GM20000 (cell line): Measurements from ENCODE around the gene LTF.
"Not testable (repeated sequence)": the region's sequence is repeated elsewhere in the genome, so short reads cannot be mapped to it uniquely, and the experiment has no call there.

Experiments used
- DNase-seq: peaks from one replicate; pipeline ENCODE4 v3.0.0; 2012; ENCODE audit warnings: low spot score
- TF ChIP-seq, protein P1 (sequence below): IDR thresholded peaks from 2 replicates; pipeline ENCODE4 v1.5.1; 2012; ENCODE audit warnings: mild to moderate bottlenecking, control low read depth; ENCODE audit errors: extremely low read depth, missing control alignments

LTF gene

GRCh38 chr3:46429671-46430070, 35.0 kb downstream of the LTF start:
- no peak for DNase-seq
- TF ChIP-seq, protein P1, sequence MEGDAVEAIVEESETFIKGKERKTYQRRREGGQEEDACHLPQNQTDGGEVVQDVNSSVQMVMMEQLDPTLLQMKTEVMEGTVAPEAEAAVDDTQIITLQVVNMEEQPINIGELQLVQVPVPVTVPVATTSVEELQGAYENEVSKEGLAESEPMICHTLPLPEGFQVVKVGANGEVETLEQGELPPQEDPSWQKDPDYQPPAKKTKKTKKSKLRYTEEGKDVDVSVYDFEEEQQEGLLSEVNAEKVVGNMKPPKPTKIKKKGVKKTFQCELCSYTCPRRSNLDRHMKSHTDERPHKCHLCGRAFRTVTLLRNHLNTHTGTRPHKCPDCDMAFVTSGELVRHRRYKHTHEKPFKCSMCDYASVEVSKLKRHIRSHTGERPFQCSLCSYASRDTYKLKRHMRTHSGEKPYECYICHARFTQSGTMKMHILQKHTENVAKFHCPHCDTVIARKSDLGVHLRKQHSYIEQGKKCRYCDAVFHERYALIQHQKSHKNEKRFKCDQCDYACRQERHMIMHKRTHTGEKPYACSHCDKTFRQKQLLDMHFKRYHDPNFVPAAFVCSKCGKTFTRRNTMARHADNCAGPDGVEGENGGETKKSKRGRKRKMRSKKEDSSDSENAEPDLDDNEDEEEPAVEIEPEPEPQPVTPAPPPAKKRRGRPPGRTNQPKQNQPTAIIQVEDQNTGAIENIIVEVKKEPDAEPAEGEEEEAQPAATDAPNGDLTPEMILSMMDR: no peak

- TF ChIP-seq, protein P1: no peak
- DNase-seq: no peak
These were observed 35.5 kb downstream of the LTF start for GRCh38 chr3:46429250-46429649.

DNA sequence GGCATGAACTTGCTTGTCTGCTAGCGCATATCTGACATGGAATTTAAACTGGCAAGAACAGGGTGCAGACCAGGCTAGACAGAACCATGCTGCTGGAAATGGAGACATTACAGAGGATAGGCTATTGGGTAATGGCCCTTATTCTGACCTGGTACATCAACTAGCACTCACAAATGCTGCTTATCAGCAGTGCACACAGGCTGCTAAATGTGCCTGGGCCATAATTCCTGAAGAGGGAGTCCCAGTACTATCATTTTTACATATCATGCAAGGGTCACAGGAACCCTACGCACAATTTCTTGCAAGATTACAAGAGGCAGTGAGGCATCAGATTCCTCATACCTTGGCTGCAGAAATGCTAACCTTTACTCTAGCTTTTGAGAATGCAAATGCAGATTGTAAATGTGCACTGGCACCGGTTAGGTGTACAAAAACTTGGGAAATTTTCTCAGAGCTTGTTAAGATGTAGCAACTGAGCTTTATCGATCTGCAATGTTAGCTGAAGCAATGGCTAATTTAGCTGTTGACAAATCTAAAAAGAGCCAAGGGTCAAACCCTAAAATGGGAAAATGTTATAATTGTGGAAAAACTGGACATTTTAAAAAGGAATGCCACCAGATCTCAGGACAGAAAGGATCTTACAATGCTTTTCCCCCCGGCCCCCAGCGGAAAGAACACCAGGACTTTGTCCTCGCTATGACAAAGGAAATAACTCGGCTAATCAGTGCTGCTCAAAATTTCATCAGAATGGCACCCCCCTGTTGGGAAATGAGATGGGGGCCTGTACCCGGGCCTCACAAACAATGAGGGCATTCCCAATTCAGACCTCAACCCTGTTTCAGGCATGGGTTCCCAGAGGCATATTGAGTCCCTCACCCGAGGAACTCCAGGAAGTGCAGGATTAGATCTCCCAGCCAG, 36.5 kb downstream of the LTF start:
- DNase-seq: no peak

GRCh38 chr3:46427404-46427803, 37.3 kb downstream of the LTF start:
- not testable (repeated sequence) for DNase-seq

More for the DNA sequence above, 36.5 kb downstream of the LTF start:
- TF ChIP-seq, protein P1: no peak

DNA sequence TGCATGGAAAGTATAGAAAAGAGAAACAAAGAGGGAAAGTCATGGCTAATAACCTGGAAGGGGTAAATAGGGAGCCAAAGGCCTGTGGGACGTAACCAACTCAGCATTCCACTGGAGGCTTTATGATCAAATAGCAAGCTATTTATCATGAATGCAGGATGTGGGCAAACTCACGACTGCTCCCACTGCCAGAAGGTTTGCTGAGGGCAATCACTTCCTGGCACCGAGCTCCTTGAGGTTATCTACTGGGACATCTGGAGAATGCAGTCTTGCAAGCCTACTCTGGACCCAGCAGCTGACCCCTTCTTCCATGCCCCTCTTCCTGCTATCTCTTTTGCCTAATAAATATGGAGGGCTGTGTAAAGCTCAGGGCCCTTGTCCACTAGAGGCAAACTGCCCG, 38.2 kb downstream of the LTF start:
- DNase-seq: not testable (repeated sequence)

- no peak for DNase-seq
These were observed 41.1 kb downstream of the LTF start for GRCh38 chr3:46423588-46423987.

GRCh38 chr3:46422617-46423016, 42.1 kb downstream of the LTF start:
- DNase-seq: no peak

More at GRCh38 chr3:46423588-46423987, 41.1 kb downstream of the LTF start:
- TF ChIP-seq, protein P1: no peak

DNA sequence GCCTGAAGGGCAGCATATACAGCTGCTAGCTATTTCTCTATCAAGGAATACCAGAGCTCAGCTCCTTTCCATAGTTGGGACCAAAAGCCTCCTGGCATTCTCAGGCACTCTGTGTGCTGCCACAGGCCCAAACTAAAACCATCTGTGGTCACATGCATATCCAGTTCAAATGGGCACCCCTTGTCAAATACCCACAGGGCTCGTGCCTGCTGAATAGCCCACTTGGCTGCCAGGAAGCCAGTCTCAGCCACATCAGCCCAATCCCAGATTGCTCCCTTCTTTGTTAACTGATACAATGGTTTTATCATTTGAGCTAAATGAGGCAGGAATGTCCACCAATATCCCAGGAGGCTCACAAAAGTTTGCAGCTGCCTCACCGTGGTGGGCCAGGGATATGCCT, 43.8 kb downstream of the LTF start:
- DNase-seq: no peak
- TF ChIP-seq, protein P1: no peak

More at GRCh38 chr3:46422617-46423016, 42.1 kb downstream of the LTF start:
- TF ChIP-seq, protein P1: no peak
